Activated CD4-positive, alpha-beta T cell treated with anti-CD3 and anti-CD28 coated beads for 24 hours (primary cell): Measurements from ENCODE around the gene ANKRD65.
"Not testable (repeated sequence)": the region's sequence is repeated elsewhere in the genome, so short reads cannot be mapped to it uniquely, and the experiment has no call there.

Experiments used
- DNase-seq, 2 donors: peaks; one replicate each; pipeline ENCODE4 v3.0.0-alpha.2; 2020; ENCODE audit warnings: low read depth in 2 of 2

ANKRD65 gene

GRCh38 chr1:1421147-1421906, at the start of gene ANKRD65:
Gene ANKRD65, minus strand, starts transcription at chr1:1421276. Its CDS starts 271 bp downstream, at chr1:1421005.
- no peak for DNase-seq

- DNase-seq: not testable (repeated sequence)
Observed at GRCh38 chr1:1468196-1468985, 47.3 kb upstream of the ANKRD65 start.

GRCh38 chr1:1463312-1463711, 42.2 kb upstream of the ANKRD65 start:
- DNase-seq: no peak

GRCh38 chr1:1462318-1462966, 41.4 kb upstream of the ANKRD65 start:
- no peak for DNase-seq

DNA sequence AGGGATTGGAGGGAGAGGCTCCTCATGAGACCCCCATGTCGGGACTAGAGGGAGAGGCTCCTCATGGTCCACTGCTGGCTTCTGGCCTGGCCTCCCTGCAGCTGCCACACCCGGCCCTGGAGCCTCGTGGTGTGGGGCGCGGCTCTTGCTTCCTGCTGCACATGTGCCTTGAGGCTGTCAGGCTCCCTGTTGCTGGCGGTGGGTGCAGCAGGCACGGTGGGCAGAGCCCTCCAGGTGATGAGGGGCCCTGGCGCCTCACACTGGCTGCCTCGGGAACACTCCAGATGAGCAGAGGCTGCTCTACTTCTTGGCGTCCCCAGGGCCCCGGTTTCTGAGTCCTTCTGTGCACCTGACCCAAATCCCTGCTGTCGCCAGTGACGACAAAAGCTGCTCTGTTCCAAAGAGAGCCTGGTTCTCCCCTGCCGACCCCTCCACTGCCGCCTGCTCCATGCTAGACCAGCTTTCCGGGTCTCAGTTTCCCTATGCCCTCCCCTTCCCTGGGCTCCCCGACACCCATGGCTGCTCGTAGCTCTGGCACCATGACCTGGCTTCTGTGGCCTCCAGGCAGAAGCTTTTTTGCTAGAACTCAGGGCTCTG, 40.7 kb upstream of the ANKRD65 start:
- DNase-seq: no peak

DNA sequence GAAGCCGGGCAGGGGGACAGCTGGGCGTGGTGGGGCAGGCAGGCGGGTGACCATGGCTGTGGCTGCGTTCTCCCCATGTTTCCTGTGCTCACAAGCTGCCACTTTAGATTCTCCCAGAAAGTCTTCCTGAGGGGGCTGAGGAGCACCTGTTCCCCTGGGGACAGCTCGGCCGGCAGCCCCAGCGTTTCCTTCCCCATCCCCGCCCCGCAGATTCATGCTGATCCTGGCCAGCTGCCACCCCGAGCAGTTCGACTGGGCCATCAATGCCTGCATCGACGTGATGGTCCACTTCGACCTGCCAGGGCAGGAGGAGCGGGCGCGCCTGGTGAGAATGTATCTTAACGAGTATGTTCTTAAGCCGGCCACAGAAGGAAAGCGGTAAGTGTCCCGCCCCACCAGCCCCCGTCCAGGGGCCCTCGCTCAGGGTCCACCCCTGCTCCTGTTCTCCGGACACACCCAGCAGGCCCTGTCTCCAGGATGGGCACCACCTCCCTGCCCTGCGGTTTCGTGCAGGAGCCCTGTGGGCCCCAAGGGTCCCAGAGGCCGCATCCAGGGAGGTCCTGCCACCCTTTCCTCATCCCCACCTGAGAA, 39.6 kb upstream of the ANKRD65 start:
- no peak for DNase-seq

DNA sequence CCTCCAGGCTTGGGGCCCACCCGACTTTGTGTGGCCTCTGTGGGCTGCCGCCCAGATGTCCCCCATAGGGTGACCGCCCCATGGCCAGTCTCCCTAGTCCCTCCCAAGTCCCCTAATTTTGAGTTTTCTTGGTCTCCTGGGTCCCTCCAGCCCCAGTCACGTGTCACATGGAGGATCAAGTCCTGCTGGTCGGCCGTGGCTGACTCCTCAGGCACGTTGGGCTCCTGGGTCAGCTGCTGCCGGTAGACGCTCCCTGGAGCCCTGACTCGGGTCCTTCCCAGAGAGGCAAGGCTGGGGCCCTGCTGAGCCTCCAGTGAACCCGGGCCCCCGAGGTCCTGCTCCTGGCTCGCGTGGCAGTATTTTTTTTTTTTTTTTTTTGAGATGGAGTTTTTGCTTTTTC, 38.6 kb upstream of the ANKRD65 start:
- not testable (repeated sequence) for DNase-seq

DNA sequence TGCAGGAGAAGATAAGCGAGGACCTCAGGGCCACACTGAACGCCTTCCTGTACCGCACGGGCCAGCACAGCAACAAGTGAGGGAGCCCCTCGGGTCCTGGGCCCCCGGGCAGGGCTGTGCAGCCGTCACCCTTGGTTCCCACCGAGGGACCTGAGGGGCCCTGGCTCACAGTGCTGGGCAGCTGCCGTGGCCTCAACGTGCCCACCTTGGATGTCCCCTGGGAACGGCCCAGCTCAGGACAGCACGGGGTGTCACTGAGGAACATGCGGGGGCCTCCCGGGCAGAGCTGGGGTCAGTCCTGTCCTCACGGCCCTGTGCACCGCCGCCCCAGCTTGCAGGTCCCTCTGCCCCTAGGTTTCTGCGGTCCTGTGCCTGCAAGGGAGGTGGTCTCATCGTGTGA, 38.1 kb upstream of the ANKRD65 start:
- DNase-seq: not testable (repeated sequence)

DNA sequence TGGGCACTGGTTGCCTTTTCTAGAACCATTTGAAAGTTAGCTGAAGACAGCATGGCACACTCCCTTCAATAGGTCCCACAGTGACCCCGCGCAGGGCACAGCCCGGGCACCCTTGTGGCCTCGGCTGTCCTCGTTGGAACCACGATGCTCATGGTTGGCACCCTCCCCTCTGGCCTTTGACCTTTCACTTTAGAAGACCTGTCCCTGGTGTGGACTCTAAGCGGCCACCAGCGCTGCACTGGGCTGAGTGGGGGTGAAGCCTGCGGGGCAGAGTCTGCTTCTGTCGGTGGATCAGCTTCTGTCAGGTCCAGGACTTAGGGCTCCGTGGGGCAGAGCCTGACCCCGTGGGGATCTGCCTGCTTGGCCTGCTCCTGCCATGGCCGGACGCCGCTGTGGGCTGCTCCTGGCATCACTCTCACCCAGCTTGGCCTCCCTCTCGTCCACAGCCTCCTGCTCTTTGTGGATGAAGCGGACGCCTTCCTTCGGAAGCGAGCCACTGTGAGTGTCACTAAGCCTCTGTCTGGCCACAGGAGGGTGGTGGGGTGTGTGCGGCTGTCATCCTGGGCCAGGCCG, 35.7 kb upstream of the ANKRD65 start:
- DNase-seq: not testable (repeated sequence)

GRCh38 chr1:1455934-1456333, 34.9 kb upstream of the ANKRD65 start:
- DNase-seq: not testable (repeated sequence)

DNA sequence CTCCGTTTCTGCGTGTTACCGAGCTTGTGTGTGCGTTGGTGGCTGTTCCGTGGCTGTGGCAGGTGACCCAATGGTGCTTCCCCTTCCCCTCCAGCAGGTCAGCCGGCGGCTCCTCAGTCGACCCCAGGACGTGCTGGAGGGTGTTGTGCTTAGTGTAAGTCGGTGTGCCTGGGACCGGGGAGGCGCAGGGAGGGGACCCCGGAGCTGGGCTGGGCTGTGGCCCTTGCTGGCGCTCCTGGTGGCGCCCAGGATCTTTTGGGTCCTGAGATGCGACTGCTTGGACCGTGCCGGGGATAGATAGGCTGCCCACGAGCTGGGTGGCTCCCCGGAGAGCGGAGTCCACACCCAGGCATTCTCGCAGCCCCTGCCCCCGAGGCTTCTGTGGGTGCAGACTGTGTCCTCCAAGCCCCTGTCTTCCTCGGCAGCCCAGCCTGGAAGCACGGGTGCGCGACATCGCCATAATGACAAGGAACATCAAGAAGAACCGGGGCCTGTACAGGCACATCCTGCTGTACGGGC, 34.3 kb upstream of the ANKRD65 start:
- DNase-seq: no peak

- not testable (repeated sequence) for DNase-seq
Observed at GRCh38 chr1:1454286-1455056, 33.4 kb upstream of the ANKRD65 start.

DNA sequence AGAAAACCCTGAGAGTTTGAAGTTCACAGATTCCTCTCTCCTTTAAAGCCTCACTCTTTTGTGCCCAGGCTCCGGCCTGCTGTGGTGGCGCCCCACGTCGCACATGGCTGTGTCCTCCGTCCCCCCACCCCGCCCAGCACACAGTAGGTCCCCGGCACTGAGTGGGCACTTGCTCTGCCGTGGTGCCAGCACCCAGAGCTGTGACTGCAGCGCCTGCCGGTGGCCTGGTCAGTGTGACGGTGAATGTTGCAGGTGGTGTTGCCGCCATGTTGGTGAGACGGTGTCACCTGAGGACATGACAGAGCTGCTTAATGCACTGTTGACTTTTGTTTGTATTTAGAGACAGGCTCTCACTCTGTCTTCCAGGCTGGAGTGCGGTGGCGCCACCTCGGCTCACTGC, 31.8 kb upstream of the ANKRD65 start:
- DNase-seq: no peak

- not testable (repeated sequence) for DNase-seq
Observed at GRCh38 chr1:1452365-1452739, 31.3 kb upstream of the ANKRD65 start.

DNA sequence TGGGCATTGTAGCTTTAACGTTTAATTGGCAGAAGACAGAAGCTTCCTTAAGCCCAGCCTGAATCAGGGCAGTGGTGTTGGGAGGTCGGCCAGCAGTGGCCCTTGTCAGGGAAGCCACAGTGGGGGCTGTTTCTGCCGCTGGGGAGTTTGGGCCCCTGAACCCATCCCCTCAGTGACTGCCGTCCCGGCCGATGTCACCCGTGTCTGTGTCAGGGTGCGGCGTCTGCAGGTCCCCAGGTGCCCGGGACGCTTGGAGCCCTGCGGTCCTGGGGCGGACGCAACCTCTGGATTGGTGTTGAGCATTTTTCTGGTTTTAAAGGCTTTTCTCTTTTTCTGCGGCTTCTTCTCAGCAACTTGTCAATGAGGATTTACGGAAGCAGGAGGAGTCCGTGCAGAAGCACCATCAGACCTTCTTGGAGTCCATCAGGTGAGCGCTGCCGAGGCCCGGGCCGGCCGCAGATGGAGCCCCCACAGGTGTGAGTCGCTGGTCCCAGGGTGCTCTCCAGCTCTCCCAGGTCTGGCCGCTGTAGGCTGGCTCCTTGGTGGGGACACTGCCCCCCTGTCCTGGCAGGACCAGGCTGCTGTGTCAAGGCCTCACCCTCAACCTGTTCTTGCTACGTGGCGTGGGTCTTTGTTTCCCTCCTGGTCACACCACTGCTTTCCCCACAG, 30.8 kb upstream of the ANKRD65 start:
- no peak for DNase-seq

DNA sequence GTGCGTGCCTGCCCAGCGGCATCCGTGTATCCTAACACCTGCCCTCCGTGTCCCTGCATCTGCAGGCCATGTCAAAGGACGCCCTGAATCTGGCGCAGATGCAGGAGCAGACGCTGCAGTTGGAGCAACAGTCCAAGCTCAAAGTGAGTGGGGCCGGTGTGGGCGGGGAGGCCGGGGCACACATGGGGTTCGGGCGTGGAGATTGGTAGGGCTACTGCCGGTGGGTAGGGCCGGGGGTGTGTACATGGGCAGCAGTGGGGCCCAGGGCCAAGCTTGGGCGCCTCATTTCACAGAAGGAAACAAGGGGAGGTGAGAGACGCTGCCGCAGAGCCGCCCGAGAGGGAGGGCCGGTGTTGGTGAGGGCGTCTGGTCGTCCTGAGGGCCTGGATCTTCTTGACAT, 29.5 kb upstream of the ANKRD65 start:
- DNase-seq: not testable (repeated sequence)

GRCh38 chr1:1449099-1449739, 28.1 kb upstream of the ANKRD65 start, which contains the start of gene ATAD3C:
Gene ATAD3C, plus strand, starts transcription at chr1:1449689. Its CDS starts 995 bp downstream, at chr1:1450684.
- DNase-seq: no peak

GRCh38 chr1:1446631-1447030, 25.6 kb upstream of the ANKRD65 start:
- not testable (repeated sequence) for DNase-seq
